ENCODE data around the gene GPR107.
A peak's percentile ranks its signal among the peaks of the same experiment; 100 is the strongest.

The GPR107 gene

DNA sequence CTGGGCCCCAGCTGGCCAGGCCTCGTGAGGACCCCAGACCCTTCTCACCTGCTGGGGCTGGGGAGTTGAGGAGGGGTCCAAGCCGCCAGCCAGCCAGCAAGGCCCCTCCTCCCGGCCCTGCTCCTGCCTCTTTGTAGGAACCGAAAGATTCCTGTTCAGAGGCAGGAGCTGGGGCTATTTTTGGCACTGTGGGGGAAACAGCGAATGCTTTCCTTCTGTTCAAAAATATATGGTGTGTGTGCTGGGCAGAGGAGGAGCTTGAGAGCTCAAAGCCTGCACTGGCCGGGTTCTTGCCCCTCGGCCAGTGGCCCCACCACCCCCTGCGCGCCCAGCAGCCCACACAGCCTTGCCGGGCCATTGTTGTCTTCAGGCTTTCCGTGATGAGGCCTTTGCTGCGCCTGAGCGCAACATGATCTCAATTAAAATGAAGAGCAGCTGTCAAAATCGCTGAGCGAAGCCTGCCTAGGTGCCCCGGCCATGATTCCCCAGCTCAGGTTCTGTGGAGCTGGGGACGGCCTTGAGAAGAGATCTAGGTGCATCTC lies 131.9 kb downstream of the GPR107 start:
- DNase-seq (ENCODE audit: low read depth), result no peak

DNA sequence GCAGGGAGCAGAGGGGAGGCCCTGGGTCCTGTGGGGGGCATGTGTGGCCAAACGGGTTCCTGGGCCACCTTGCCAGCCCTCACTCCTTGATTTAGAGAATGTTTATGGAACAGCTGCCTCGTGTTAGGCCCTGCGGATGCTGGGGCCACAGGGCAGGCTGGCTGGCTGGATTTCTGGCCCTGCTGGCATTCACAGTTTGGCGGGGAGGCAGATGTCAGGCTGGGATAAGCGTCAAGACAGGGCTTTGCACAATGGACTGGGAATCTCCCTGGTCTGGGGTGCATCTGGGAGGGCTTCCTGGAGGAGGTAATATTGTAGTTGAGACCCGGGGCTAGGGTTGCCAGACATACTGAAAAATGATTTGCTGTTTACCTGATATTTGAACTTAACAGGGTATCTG lies 132.3 kb downstream of the GPR107 start:
- DNase-seq (ENCODE audit: low read depth), result no peak

DNA sequence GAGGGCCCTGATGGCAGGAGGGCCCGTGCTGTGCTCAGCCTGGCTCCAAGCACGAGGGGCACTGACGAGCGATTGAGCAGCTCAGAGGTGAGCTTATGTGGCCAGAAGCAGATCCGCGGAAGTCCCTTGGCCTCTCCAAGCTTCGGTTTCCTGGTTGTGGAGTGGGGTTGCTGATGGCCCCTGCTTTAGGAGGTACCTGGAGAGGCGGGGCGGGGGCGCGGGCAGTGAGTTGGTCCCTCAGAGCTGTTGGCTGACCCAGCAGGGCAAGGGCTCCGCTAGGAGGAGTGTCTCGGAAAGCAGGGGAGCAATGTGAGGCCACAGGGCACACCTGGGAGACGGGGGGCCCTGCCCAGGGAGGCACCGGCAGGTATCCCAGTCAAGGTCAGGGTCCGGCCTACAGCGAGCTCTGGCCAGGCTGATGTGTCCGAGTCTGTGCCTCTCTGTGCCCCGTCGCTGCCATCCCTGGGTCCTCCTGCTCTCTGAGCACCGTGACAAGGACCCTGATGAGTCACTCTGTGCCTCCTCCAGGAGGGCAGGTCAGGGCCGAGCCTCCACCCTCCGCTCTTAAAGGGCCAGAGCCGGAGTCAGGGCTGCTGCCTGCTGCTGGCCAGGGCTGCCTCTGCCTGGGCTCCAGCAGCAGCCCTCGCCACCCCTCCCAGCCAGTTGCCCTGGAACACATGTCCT lies 133.3 kb downstream of the GPR107 start:
- DNase-seq (ENCODE audit: low read depth), result peak; percentile 51

DNA sequence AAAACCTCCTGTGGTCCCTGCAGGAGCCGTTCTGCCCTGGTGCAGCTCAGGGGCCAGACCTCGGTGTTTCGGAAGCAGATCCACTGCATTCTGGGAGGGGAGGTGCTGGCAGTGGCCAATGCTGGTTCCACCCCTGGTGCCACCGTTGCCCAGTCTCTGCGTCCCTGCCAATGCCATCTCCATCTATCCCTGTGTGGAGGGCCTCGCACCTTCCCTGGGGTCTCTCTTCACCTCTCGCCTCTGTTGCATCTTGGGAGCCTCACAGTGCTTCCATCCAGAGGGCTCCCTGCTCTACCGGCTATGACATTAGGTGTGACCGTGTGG lies 133.8 kb downstream of the GPR107 start:
- DNase-seq (ENCODE audit: low read depth), result no peak

DNA sequence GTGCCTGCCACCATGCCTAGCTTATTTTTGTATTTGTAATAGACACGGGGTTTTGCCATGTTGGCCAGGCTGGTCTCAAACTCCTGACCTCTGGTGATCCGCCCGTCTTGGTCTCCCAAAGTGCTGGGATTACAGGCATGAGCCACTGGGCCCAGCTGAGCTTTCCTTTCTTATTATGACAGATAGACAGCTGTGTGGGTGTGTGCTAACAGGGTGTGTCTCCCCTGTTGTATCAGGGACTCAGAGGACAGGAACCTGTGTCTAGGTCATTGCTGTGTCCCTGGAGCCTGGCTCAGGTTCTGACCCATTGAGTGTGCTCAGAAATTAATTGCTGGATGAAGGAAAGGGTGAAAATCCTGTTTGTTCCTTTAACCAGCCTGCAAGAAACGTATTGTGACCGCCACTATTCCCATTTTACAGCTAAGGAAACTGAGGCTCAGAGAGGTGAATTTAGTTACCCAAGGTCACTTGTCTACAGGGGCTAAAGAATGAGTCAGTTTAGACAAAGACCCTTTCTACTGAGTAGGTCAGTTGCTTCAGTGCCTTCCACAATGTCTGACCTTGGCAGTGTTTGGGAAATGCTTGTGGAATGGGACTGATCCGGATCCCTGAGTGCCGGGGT lies 135.3 kb downstream of the GPR107 start:
- no peak for DNase-seq (ENCODE audit: low read depth)

All from GM04504 (cell line).